HepG2 (cell line): ENCODE measurements around the gene PTK7. TPM values are rescaled to one million over a fixed set of nuclear protein-coding genes. Genes with fewer than 3 reads are reported as not detected.

Source experiments
- CREBL2 ChIP-seq: sonication (generic); formaldehyde crosslinking; IDR thresholded peaks from 2 replicates; pipeline ENCODE4 v1.8.1; 2023; ENCODE audit warnings: missing genetic modification reagents, mild to moderate bottlenecking, borderline replicate concordance
- ELK4 ChIP-seq: sonication (generic); formaldehyde crosslinking; IDR thresholded peaks from 2 replicates; pipeline ENCODE4 v1.9.0; 2021; ENCODE audit warnings: missing genetic modification reagents, borderline replicate concordance
- HMG20B ChIP-seq: conservative IDR thresholded peaks from 2 replicates; pipeline ENCODE4 v1.6.1; 2016; ENCODE audit warnings: missing genetic modification reagents, missing compliant biosample characterization
- KDM4B ChIP-seq: sonication (generic); formaldehyde crosslinking; IDR thresholded peaks from 2 replicates; pipeline ENCODE4 v1.4.0; 2020; ENCODE audit warnings: missing genetic modification reagents
- NR2C2 ChIP-seq: sonication (generic); formaldehyde crosslinking; IDR thresholded peaks from 2 replicates; pipeline ENCODE4 v1.4.0; 2020; ENCODE audit warnings: missing genetic modification reagents, mild to moderate bottlenecking, moderate library complexity, borderline replicate concordance
- SAFB2 ChIP-seq: sonication (generic); formaldehyde crosslinking; IDR thresholded peaks from 2 replicates; pipeline ENCODE4 v1.5.1; 2020; ENCODE audit warnings: missing genetic modification reagents, low read depth, mild to moderate bottlenecking, borderline replicate concordance
- SCMH1 ChIP-seq: sonication (generic); formaldehyde crosslinking; IDR thresholded peaks from 2 replicates; pipeline ENCODE4 v1.9.0; 2021; ENCODE audit warnings: missing genetic modification reagents, mild to moderate bottlenecking, borderline replicate concordance
- TP53 ChIP-seq: sonication (generic); formaldehyde crosslinking; conservative IDR thresholded peaks from 2 replicates; pipeline ENCODE4 v1.4.0; 2020; ENCODE audit warnings: missing genetic modification reagents
- UBTF ChIP-seq: sonication (generic); formaldehyde crosslinking; IDR thresholded peaks from 2 replicates; pipeline ENCODE4 v1.4.0; 2020; ENCODE audit warnings: mild to moderate bottlenecking, missing genetic modification reagents
- ZBTB43 ChIP-seq: sonication (generic); formaldehyde crosslinking; conservative IDR thresholded peaks from 2 replicates; pipeline ENCODE4 v1.4.0; 2020; ENCODE audit warnings: missing genetic modification reagents
- ZNF256 ChIP-seq: sonication (generic); formaldehyde crosslinking; conservative IDR thresholded peaks from 2 replicates; pipeline ENCODE4 v1.4.0; 2020; ENCODE audit warnings: missing genetic modification reagents
- ZNF281 ChIP-seq: sonication (generic); formaldehyde crosslinking; IDR thresholded peaks from 2 replicates; pipeline ENCODE4 v1.4.0; 2020; ENCODE audit warnings: missing genetic modification reagents, borderline replicate concordance
- ZNF362 ChIP-seq: sonication (generic); formaldehyde crosslinking; IDR thresholded peaks from 2 replicates; pipeline ENCODE4 v1.4.0; 2020; ENCODE audit warnings: missing genetic modification reagents, mild to moderate bottlenecking, borderline replicate concordance
- ZNF660 ChIP-seq: sonication (generic); formaldehyde crosslinking; IDR thresholded peaks from 2 replicates; pipeline ENCODE4 v1.5.1; 2020; ENCODE audit warnings: mild to moderate bottlenecking, low read depth, missing genetic modification reagents, borderline replicate concordance
- ZNF770 ChIP-seq: sonication (generic); formaldehyde crosslinking; IDR thresholded peaks from 2 replicates; pipeline ENCODE4 v1.5.0; 2020; ENCODE audit warnings: mild to moderate bottlenecking, missing genetic modification reagents
- ZSCAN29 ChIP-seq: sonication (generic); formaldehyde crosslinking; conservative IDR thresholded peaks from 2 replicates; pipeline ENCODE4 v1.4.0; 2020; ENCODE audit warnings: mild to moderate bottlenecking, missing genetic modification reagents
- polyA plus RNA-seq, 8 experiments: library from polyadenylated mRNA; depleted of rRNA in 3 of 8; stranded (reverse) in 7 of 8; unstranded in 1 of 8; fragments of >200 nt; fragmentation: Illumina TruSeq in 4 of 8; extraction: Trizol in 4 of 8; gene quantifications; 2 replicates each; pipeline versions ENCODE4 v1.2.1 to v1.2.3, GENCODE V29; 2011 to 2016; ENCODE audit warnings: low read depth in 4 of 8, missing spikeins in 1 of 8, mixed read lengths in 1 of 8; ENCODE audit not compliant: insufficient read depth in 1 of 8
- total RNA-seq, 5 experiments: library from RNA; depleted of rRNA; stranded (reverse); fragments of >200 nt; fragmentation: Illumina TruSeq; extraction: Trizol; gene quantifications; 2 replicates each; pipeline ENCODE4 v1.2.3, GENCODE V29; 2016; ENCODE audit warnings: low read depth in 1 of 5

The PTK7 gene
- total and polyA plus RNA-seq, 2 of the 13 experiments (the other 11 are each of a cell fraction or from before 2014, with no cell fraction given): 98.5 to 99.8 TPM

- no peak for TF ChIP-seq SAFB2
- TF ChIP-seq ZNF281 (CRISPR knock-in tag): no peak
- TF ChIP-seq SCMH1 (CRISPR knock-in tag): no peak
- TF ChIP-seq ZBTB43 (CRISPR knock-in tag): no peak
- peak; percentile 67 for TF ChIP-seq UBTF (CRISPR knock-in tag)
- TF ChIP-seq ELK4 (CRISPR knock-in tag): no peak
- no peak for TF ChIP-seq NR2C2 (CRISPR knock-in tag)
- peak; percentile 56; the same call in 1 of the 2 replicates for TF ChIP-seq ZNF770 (CRISPR knock-in tag)
- TF ChIP-seq CREBL2 (CRISPR knock-in tag): no peak
- no peak for TF ChIP-seq ZNF660 (CRISPR knock-in tag)
- TF ChIP-seq ZNF362 (CRISPR knock-in tag): no peak; the same call in 1 of the 2 replicates
- TF ChIP-seq ZNF256 (CRISPR knock-in tag): no peak
- no peak for TF ChIP-seq ZSCAN29 (CRISPR knock-in tag)
- TF ChIP-seq KDM4B (CRISPR knock-in tag): no peak
- 0 out of 2 replicates have a peak, but pooled peaks have one; percentile 32 for TF ChIP-seq TP53 (CRISPR knock-in tag)
- TF ChIP-seq HMG20B (CRISPR knock-in tag): peak; percentile 90
These were observed 13.9 kb downstream of the PTK7 start (continued) for GRCh38 chr6:43089874-43090558.
